Left renal pelvis (tissue), 4 donors: ENCODE results near the gene ANO4. TPM values are rescaled to one million over a fixed set of nuclear protein-coding genes. Genes with fewer than 3 reads are reported as not detected.

ENCODE experiments used
- DNase-seq, 4 donors: peaks; one replicate each; pipeline ENCODE4 v3.0.0-alpha.2; 2013; ENCODE audit warnings: low read depth in 4 of 4, low spot score in 3 of 4
- polyA plus RNA-seq, 4 donors: library from polyadenylated mRNA; unstranded; fragments of 120-200 nt; gene quantifications; one replicate each; pipeline ENCODE4 v1.2.1, GENCODE V29; 2013; ENCODE audit not compliant: insufficient read length in 4 of 4

Gene ANO4
- polyA plus RNA-seq, 4 donors: 1.3 to 7.0 (median 1.4) TPM

- DNase-seq: no peak
Observed at GRCh38 chr12:100936661-100937060, 142.1 kb downstream of the ANO4 start.

DNA sequence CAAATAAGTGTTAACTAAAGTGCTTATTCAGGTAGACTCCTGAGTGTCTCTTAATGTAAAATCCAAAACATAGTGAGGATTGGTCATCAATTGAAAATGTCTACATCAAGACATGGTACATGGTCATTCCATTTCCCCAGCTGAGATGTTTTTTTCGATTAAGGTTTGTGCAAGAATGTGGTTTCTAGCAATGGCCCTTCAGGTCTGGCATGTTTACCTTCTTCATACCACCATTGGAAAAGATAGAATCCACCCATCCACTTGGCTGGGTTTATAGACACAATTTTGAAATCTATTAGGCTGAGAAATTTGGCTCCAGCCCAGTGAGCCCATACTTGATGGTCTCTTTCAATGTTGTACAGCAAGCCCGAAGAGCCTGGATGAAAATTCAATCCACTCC, 145.9 kb downstream of the ANO4 start:
- no peak for DNase-seq

DNA sequence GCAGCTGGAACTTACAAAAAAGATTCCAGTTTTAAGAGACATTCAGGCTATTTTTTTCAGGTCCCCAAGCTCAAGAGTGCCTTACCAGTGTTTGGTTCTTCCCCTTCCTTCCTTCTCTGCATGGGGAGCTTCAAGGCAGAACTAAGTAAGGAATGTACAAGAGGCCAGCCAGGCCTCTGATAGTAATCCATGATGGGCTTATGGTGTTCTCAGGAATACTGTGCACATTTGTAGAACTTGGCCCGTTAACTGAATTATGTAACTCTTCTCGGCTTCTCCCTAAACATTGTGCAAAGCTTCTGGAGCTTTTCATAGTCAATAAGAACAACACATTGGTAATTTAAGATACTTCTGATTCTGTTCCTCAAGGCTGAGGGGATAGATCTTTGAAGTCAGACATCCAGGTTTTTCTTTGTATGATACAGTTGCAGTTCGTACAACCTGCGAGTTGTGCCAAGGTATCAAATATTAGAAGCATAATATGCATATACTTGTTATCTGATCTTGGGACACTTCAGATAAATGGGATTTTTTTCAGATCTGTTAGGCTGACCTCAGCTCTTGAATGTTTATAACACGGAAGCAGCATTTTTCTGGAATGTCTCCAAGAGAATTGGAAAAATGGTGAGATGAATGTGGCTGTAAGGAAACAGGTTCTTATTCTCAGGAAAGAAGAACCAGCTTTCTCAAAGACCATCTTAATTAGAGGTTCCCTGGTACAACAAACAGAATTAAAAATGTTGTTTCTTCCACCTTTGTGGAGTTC, 148.6 kb downstream of the ANO4 start:
- no peak for DNase-seq

GRCh38 chr12:100951756-100952155, 157.2 kb downstream of the ANO4 start:
- no peak for DNase-seq

DNA sequence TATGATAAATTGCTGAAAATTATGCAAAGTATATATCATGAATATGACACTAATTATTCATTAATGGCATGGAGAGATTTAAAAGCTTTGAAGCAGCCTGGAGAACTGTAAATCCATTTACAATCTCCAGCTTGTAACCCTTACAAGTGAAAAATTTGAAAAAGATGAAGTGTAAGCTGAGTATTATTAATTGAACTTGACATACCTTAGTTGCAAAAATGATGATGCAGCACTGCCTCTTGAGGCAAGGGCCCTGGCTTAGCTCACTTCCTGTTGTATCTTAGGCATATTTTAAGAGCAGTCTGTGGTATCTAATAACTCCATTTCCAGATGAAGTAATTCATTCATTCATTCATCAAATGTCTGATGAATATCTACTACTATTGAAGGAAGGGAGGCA, 158.6 kb downstream of the ANO4 start:
- no peak for DNase-seq

GRCh38 chr12:100953677-100954076, 159.1 kb downstream of the ANO4 start:
- DNase-seq: no peak

DNA sequence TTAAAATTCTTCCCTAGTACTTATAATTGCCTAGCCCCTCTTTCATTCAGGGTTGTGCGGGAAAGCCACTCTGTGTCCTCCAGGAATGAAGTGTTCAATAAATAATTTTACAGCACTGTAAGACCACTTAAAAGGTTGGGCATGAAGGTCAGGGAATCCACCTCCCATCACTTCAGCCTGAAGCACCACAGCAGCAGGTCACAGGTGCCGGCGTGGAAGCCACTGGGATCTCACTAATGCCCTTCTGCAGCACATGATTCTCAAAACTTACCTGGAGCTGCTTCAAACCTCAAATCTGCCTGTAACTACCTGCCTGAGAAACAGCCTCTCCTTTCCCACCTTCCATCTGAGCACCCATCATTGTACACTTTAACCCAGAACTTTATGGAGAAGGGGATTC, 159.5 kb downstream of the ANO4 start:
- DNase-seq: no peak

DNA sequence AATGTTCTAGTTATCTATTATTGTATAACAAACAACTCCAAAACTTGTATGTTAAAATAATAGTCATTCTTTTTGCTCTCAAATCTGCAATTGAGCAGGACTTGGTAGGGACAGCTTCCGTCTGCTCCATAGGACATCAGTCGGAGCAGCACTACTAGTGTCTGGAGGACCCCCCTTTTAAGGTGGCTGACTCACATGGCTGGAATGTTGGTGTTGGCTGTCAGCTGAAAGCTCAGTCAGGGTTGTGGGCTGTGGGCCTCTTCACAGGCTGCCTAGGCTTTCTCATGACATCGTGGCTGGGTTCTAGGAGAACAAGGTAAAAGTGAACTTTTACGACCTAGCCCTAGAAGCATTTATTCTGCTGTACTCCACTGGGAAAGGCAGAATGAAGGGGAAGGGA, 160.6 kb downstream of the ANO4 start:
- no peak for DNase-seq

- no peak for DNase-seq
Observed at GRCh38 chr12:100956311-100956852, 161.8 kb downstream of the ANO4 start.

DNA sequence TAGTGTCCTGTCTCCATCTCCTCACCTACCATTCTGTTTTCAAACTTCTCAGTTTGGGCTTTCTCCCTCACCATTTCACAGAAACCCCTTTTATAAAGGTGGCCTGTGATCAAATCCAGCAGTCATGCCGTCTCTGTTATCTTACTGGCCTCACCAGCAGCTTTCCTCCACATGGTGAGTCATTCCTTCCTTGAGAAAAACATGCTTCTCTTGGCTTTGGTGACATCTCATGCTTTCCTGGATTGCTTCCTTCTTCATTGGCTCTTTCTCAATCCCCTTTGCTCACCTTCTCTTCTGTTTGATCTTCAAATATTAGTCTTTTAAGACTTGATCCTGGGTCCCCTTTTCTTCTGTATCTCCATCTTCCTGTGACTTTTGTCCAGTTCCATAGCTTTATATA, 164.9 kb downstream of the ANO4 start:
- DNase-seq: no peak

DNA sequence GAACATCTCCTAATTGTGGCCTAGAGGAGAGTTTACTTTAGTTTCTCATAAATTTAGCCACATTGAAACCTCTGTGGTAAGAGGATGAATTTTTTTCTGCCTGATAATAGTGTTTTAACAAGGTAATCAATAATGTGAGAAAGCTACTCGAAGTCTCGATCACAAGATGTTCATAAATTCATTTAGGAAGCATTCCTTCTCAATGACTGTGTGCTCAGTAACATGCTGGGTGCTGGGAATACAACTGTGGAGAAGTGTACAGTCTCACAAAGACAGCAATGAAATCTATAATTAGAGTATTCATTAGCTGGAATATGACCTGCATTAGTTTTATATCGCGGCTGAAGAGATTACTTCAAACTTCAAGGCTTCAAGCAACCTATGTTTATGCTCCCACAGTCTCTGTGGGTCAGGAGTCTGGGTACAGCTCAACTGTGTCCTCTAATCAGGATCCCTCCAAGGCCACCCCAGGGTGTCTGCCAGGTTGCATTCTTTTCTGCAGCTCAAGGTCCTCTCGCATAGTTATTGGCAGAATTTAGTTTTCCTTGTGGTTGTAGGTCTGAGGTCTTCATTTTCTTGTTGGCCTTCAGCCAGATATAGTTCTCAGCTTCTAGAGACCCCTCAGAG, 167.6 kb downstream of the ANO4 start:
- no peak for DNase-seq

DNA sequence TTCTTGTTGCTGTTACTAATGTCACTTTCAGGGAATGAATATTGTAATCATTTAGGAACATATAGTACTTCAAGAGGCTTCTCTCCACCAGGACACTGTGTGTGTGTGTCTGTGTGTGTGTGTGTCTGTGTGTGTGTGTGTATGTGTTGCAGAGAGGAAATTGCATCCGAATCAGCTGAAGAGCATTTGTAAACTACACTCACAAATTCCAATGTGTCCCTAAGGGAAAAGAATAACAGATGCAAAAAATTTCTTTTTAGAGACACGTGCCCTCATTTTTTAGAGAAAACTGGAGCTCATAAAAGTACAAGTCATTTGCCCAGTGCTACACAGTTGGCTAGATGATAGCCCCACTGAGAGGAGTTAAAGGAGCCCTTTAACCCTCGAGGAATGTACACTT, 168.8 kb downstream of the ANO4 start:
- DNase-seq: no peak

DNA sequence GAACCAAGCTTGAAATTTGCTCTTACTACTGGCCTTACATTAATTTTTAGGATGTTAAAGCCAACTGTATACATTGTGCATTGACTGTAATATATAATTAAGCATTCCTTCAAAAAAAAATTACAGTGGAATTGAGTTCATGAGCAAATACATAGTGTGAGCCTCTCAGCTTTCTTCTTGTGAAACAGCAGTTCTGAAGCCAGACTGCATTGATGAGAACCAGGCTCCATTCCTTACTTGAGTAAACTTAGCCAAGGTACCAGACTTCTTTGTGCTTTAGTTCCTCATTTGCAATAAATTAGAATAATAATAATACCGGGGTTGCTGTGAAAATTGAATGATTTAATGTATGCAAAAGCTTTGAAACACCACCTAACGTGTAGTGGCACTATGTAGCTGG, 169.5 kb downstream of the ANO4 start:
- DNase-seq: no peak

GRCh38 chr12:100967189-100967588, 172.6 kb downstream of the ANO4 start:
- DNase-seq: no peak

DNA sequence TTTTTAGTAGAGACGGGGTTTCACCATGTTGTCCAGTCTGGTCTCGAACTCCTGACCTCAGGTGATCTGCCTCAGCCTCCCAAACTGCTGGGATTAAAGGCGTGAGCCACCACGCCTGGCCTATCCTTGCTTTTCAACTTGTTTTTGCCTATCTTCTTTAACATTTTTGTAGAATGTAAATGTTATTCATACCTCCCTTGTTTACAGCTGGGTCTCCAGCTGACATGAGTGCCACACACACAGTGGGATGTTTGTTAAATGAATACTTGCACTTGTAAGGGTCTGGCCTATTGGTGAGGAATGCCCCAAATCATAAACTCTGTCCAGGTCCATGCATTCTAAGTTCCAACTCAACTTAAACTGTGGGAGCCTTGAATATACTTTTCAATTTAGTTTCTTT, 176.3 kb downstream of the ANO4 start:
- DNase-seq: no peak

- no peak for DNase-seq
Observed at GRCh38 chr12:100972121-100972520, 177.5 kb downstream of the ANO4 start.

- DNase-seq: no peak
Observed at GRCh38 chr12:100974341-100974740, 179.8 kb downstream of the ANO4 start.

GRCh38 chr12:100974747-100975146, 180.2 kb downstream of the ANO4 start:
- no peak for DNase-seq

DNA sequence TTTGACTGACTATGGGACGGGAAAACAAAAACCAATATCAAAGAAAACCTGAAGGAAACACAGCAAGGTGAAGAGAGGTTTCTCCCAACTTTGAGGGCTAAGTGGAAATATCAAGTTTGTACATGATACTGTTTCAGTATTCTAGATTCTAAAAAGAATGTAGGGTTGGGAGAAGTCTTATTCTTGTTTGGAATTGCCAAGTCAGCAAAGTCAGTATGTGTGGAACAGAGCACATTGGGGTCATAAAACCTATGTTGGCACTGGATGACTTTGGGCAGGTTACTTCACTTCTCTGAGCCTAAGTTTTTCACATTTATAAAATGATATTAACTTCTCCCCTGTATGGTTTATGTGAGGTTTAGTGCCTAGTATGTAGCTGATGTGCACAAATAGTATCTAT, 182.2 kb downstream of the ANO4 start:
- DNase-seq: no peak

- DNase-seq: no peak
Observed at GRCh38 chr12:100980856-100981255, 186.3 kb downstream of the ANO4 start.

- DNase-seq: no peak
Observed at GRCh38 chr12:100982511-100983183, 188.1 kb downstream of the ANO4 start.

GRCh38 chr12:100984796-100985195, 190.2 kb downstream of the ANO4 start:
- DNase-seq: no peak
